ENCODE results near the gene MRGPRX2.

The MRGPRX2 gene

DNA sequence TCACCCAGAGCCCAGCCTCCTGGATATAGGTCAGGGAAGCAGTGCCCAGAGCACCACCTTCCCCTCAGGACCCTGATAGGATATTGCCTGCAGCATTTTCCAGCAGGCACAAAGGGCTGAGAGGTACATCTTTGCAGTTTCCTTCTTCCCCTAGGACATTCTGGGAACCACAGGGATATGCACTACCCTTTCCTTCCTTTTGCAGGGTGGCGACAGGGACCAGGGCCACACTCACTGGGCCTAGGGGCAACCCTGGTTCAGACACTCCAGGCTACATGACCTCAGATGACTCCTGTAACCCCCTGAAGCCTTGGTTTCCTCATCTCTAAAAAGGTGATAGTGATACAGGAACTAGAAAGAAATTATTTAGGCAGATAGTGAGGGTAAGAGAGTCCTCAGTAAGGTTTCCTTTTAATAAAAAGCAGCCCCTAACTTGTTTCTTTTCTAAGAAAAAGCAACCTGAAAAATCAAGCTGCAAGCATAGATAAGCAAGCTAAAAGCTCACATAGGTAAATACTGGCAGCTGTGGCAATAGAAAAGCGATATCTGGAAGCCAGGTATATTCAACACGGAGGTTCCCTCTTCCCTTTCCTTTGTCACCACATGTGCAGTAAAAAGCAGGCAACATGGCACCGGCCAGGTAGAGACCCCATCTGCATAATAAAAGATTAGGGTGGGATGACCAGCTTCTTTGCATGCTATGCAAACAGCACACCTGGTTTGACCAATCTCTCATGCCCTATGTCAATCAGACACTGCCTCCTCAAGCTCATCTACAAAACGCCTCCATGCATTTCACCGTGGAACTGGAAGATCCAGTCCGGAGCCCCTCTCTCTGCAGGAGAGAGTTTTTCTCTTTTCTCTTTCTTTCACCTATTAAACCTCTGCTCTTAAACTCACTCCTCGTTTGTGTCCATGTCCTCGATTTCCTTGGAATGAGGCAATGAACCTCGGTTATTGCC, 13.2 kb upstream of the MRGPRX2 start:
- DNase-seq = no peak

- no peak for DNase-seq
These were observed 11.9 kb upstream of the MRGPRX2 start for GRCh38 chr11:19072464-19072863.

DNA sequence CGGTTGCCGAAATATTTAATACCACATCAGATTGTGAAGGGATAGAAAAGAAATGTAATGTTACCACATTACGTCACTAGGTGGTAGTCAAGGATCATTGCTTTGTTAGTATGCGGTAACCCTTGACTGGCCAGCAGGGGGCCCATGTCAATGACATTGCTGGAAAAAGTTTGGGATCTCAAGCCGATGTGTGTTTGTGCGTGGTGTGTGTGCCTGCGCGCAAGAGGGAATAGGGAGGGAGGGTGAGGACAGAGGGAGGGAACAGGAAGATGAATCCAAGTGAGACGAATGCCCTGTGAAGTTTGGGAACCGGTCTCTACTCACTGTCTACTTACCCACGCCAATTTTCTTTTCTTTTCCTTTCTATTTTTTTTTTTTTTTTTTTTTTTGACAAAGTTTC, 10.7 kb upstream of the MRGPRX2 start:
- DNase-seq = peak in 1 of 4 experiments; percentile 32

DNA sequence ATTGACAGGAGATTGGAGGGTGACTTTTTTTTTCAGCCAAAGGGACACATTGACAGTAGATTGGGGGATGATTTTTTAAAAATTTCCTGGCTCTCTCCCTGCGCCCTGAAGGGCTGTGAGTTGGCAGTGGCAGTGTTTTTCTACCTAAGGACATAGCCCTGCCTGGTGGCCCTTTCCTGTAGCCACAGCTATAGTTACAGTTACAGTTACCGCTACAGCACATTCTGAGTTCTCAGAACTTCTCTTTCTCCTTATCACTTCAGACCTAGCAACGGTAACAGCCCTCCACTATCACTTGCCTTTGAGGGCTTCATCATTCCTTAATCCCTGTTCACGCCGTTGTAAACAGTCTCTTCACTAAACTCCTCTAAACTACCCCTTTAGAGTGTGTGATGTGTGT, 684 bp downstream of the MRGPRX2 start:
- no peak for DNase-seq

GRCh38 chr11:19055905-19056304, 4.6 kb downstream of the MRGPRX2 start:
- DNase-seq = no peak

DNA sequence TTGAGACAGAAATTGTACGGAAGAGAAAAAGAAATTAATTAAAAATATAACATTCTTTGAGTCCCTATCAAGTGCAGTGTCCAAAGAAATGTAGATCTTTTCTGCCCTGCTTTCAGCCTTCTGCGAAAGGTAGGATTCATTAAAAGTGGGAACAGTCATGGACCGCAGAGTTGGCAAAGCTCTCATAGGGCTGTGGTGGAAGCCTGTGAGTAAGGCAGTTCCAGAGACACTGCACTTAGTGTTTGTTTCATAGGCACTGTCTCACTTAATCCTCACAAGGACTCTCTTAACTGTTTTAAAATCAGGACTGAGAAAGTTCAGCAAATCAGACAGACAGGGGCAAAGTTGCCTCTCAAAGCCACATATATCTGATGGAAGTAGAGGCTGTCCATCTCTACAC, 5.5 kb downstream of the MRGPRX2 start:
- DNase-seq = no peak

- DNase-seq = no peak
These were observed 6.6 kb downstream of the MRGPRX2 start for GRCh38 chr11:19053909-19054308.

DNA sequence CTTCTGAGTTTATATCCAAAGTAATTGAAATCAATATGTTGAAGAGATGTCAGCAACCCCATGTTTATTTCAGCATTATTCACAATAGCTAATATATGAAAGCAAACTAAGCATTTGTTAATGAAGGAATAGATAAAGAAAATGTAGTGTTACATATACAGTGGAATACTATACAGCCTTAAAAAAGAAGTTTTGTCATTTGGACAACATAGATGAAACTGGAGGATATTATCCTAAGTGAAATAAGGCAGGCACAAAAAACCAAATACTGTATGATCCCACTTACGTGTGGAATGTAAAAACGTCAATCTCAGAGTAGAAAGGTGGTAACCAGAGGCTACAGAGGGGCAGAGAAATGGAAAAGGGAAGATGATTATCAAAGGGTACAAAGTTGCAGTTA, 10.2 kb downstream of the MRGPRX2 start:
- DNase-seq = no peak

DNA sequence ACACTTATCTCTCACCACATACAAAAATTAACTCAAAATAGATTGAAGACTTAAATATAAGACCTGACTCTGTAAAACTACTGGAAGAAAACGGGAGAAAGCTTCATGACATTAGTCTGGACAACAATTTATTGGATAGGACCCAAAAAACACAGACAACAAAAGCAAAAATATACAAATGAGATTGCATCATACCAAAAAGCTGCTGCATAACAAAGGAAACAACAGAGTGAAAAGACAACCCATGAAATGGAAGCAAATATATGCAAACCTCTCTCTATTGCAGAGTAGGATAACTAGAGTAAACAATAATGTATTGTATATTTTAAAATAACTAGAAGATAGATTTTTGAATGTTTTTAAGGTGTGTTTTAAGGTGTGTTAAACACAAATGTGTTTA, 11.2 kb downstream of the MRGPRX2 start:
- DNase-seq = no peak

DNA sequence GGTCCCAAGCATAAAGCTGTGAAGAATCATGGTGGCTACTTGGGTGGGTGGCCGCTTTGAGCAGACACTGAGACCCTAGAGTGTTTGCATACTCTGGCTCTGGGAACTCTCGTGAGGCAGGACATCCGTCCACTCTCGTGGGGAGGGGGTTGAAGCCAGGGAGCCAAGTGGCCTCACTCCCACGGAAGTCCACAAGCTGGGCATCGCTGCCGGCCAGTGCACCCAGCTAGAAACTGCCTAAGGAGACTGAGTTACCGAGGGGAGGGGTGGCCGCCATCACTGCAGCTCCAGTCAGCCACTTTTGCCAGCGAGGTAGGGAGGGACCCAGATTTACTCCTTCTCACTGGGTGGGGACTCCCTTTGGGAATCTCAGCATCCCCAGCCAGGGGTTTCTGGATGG, 20.5 kb downstream of the MRGPRX2 start:
- no peak for DNase-seq

DNA sequence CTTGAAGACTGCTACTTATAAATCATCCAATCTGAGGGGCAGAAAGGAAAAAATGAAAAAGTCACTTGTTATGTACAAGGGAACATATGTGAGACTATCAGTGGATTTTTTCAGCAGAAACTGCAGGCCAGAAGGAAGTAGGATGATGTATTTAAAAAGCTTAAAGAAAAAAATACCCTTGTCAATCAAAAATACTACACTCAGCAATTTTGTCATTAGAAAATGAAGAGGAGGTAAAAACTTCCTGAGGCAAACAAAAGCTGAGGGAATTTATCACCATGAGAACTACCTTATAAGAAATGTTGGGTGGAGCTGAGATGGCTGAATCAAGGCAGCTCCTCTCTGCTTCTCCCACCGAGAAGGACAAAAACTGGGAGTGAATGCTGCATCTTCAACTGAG, 21.1 kb downstream of the MRGPRX2 start:
- DNase-seq = no peak

DNA sequence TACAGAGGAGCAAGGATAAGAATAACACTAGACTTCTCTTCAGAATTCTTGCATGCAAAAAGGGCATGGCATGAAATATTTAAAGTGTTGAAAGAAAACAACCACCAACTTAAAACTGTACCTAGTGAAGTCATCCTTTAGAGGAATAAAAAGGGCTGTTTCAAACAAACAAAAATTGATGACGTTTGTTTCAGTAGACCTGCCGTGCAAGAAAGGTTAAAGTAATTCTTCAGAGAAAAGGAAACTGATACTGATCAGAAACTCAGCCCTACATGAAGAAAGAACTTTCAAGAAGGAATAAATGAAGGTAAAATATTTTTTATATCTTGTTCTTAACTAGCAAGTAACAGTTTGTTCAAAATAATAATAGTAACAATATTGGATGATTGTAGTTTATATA, 27.5 kb downstream of the MRGPRX2 start:
- DNase-seq = no peak

- no peak for DNase-seq
These were observed 32.5 kb downstream of the MRGPRX2 start for GRCh38 chr11:19027829-19028595.

- DNase-seq = no peak
These were observed 33.7 kb downstream of the MRGPRX2 start for GRCh38 chr11:19026862-19027261.

- DNase-seq = no peak
These were observed 34.8 kb downstream of the MRGPRX2 start for GRCh38 chr11:19025481-19026406.

DNA sequence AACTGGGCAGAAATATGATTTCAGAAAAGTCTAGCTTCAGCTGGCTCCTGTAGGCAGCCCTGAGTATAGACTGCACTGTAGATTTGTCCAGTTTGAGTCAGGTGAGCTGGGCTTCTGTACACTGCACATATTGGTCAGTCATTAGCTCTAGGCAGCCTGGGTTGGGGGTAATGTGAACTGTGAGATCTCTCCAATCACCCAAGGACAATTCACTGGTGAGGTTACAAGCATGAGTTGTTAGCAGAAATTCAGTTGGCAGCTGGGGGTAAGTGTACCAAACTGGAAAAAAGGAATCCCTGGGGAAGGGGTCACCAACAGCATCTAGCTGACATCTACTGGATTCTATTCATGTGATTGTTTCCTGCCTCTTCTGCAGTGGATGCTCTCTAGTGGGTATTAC, 39.7 kb downstream of the MRGPRX2 start:
- DNase-seq = no peak

DNA sequence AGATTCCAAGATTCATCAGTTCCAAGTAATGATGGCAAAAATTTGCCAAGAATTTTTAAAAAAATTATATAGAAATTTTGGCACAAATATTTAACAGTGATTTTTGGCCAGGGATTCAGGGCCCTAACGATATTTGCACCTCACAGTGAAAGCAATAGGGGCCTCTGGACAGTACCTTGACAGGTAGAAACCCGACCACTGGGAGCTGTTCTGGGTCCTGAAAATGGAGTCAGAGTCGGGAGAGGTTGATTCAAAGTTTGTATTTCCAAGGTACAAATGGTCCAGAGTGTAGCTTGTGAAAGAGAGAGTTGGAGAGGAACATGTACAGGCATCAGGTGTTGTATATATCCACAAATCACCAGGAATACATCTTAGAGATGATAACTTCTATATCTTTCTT, 41.6 kb downstream of the MRGPRX2 start:
- no peak for DNase-seq

GRCh38 chr11:19013181-19013857, 47.2 kb downstream of the MRGPRX2 start:
- no peak for DNase-seq

DNA sequence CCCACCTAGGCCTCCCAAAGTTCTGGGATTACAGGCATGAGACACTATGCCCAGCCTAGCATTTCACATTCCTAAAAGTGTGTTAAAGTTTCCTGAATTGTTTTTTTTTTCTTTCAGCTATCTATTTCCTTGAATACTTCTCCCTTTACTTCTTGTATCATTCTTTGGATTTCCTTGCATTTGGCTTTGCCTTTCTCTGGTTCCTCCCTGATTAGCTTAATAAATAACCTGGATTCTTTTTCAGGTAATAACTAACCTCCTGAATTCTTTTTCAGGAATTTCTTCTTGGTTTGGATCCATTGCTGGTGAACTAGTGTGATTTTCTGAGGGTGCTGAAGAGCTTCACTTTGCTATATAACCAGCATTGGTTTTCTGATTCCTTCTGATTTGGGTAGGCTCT, 47.9 kb downstream of the MRGPRX2 start:
- DNase-seq = no peak

Data from activated naive CD4-positive, alpha-beta T cell (primary cell).